GM19193 (cell line): ENCODE data around the gene UROC1.

ENCODE experiments used
- POLR2A ChIP-seq: IDR thresholded peaks from 4 replicates; pipeline ENCODE4 v1.6.1; 2011; ENCODE audit not compliant: insufficient read depth, insufficient read length; ENCODE audit errors: extremely low read depth

The UROC1 gene

GRCh38 chr3:126486360-126486847 lies 31.2 kb downstream of the UROC1 start:
- TF ChIP-seq POLR2A = no peak

GRCh38 chr3:126485956-126486355 lies 31.6 kb downstream of the UROC1 start:
- no peak for TF ChIP-seq POLR2A

DNA sequence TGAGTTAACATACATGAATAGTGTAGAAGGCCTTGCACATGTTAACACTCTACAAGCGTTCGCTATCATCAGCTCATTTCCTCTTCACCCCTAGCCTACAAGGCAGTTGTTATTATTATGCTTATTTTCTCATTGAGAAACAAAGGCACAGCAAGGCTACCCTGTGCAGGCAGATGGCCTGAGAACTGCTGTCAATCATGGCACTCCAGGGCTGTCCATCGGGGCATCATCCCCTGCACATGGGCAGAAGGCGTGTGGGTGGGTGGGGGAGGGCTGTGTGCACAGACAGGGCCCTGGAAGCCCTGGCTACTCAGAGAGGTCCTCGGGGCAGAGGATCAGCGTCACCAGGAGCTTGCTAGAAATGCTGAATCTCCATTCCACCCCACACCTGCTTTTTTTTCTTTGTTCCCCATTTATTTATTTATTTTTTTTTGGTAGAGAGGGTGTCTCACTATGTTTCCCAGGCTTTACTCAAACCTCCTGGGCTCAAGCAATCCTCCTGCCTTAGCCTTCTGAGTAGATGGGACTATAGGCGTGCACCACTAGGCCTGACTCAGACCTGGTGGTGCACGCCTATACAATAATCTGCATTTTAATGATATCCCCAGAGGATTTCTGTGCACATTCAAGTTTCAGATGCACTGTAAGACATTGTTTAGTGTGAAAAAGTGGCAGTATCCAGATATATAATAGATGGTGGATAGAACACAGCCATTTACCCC lies 32.2 kb downstream of the UROC1 start:
- TF ChIP-seq POLR2A = no peak

DNA sequence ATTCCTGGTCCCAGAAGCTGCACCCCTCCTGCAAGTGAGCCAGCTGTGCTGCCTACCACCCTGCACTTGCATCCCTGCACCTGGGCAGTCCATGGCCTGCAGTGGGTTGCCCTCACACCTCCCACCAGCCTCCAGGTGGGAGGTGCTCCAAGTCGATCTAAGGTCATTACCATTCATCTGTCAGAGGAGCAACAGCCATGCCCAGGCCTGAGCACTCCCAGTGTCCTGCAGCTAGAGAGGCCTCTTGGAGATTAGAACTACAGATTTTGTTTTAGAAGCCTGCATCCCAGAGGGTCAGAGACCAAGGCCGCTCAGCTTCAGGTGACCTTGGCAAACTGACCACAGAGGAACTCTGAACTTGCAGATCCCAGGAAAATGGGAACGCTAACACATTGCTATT lies 32.9 kb downstream of the UROC1 start:
- TF ChIP-seq POLR2A = no peak

GRCh38 chr3:126484148-126484547 lies 33.4 kb downstream of the UROC1 start:
- TF ChIP-seq POLR2A = no peak

- TF ChIP-seq POLR2A = no peak
Observed at GRCh38 chr3:126483321-126483761, 34.2 kb downstream of the UROC1 start.

- no peak for TF ChIP-seq POLR2A
Observed at GRCh38 chr3:126482503-126483255, 34.9 kb downstream of the UROC1 start.

- no peak for TF ChIP-seq POLR2A
Observed at GRCh38 chr3:126481808-126482502, 35.6 kb downstream of the UROC1 start.

DNA sequence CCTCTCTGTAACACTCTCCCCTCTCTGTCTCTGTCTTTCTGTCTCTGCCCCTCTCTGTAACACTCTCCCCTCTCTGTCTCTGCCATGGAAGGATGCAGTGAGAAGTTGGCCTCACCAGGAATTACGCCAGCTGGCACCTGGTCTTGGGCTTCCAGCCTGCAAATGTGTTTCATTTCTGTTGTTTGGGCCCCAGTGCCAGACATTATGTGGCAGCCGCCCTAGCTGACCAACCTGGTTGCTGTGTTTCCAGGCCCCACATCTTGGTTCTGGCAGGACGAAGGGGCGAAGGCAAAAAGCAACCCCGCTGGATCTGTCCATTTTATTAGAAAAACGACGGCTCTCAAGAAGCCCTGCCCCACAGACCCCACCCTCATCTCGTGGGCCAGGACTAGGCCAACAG lies 36.7 kb downstream of the UROC1 start:
- TF ChIP-seq POLR2A = no peak

DNA sequence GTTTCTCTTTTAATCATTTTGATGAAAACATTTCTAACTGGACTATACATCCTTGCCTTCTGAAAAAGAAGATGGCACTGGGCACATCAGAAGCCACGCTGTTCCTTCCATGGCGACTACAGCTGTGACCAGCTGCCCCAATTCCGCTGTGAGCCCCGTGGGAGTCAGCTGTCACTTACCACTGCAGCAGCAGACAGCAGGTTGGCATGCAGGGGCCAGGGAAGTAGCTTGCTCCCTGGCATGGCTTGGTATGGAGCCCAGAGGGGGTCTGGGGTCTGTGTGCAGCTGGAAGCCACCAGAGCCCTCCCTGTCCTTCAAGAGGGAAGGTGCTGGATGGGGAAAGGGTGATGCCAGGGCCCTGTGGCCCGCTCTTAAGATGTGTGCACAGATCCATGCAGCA lies 37.4 kb downstream of the UROC1 start:
- no peak for TF ChIP-seq POLR2A

DNA sequence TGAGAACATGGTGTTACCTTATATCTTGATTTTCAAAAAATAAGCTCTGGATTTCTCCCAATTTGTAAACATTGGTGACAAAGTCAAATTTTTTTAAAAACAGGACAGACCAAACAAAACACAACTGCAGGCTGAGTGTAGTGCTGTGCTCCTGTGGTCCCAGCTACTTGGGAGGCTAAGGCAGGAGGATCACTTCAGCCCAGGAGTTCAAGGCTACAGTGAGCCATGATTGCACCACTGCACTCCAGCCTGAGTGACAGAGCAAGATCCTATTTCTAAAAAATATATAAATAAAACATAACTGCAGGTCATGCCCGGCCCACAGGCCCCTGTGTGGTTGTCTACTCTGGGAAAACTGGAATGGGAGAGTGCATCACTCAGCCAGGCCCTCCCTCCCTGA lies 37.9 kb downstream of the UROC1 start:
- no peak for TF ChIP-seq POLR2A

DNA sequence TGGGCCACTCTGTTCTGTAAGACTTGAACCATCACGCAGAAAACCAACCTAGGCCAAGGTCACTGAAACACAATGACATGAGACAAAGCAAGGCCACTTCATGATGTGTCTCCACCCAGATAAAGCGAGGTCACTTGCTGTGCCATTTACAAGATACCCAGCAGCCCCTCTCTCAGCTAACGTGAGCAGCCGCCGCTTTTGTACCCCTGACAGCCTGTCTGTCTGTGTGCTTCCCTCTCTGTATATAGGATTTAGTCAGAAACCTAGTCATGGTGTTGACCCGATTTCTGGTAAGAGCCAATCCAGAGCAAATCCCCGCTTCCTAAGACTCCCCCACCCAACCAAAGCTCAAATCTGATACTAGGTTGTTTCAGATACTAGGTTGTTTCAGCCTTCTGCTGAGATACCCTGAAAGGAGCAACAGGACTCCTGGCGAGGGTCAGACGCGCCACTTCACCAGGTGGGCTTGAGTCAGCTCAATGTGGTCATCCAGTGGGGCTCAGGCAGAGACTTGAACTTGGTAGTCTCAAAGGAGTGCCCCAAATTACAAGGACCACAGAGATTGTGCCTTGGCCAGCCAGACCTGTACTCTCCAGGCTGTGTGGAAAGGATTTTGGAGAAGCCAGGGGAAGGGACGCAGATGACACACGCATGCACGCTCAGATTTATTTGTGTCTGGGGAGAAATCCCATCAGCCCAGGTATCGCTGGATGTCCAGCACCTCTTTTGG lies 38.8 kb downstream of the UROC1 start:
- no peak for TF ChIP-seq POLR2A

- no peak for TF ChIP-seq POLR2A
Observed at GRCh38 chr3:126477061-126477380, 40.6 kb downstream of the UROC1 start.

DNA sequence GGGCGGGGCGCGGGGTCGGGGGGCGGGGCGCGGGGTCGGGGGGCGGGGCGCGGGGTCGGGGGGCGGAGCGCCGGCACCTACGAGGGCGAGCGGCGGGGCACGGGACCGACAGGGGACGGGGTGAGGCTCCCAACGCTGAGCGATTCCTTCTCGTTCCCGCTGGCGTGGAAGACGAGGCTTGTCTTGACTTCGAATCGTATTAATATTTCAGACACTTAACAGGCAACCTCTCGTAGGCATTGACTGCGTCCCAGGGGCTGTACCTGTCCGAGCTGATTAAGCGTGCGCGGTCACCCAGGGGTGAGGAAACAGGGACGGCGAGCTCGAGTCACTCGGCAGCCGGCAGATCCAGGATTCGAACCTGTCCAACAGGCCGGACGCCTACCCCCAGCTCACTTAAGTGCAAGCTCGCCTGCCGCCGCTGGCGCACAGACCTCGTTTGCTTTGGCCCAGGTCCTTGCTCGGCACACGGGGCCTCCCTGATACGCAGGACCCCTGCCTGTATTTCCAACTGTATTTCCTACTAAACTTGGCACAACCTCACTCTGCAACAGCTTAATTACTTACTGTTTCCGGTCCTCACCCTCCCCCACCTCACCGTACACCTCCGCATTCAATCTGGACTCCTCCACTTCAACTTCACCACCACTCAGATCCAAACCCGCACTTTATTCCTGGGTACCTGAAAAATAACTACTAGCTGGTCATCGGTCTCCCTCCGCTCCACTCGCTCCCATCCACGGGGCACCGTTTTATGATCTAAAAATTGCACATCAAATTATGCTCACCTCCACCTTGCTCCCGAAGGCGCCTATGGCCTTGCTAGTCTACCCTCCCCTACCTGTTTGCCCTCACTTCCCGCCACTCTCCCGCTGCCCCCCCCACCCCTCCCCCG lies 41.2 kb downstream of the UROC1 start:
- no peak for TF ChIP-seq POLR2A
